HG02943 (cell line): ENCODE measurements around the gene ARL6.

Source experiments
- ATAC-seq: cut with Tn5 transposase; IDR thresholded peaks from one replicate; pipeline ENCODE4 v1.9.1; 2021; ENCODE audit warnings: mild to moderate bottlenecking, low read depth, moderate library complexity; ENCODE audit not compliant: unreplicated experiment

Gene ARL6

GRCh38 chr3:97764407-97765238, at the start of gene ARL6:
ARL6 (plus strand) TSS chr3:97764758; CDS start chr3:97768108, 3,350 bp downstream.
- ATAC-seq = peak; percentile 98

GRCh38 chr3:97719156-97719821, 45.3 kb upstream of the ARL6 start:
- peak; percentile 91 for ATAC-seq

GRCh38 chr3:97720417-97720816, 44.1 kb upstream of the ARL6 start:
- no peak for ATAC-seq

- ATAC-seq = no peak
Observed at GRCh38 chr3:97721446-97721845, 43.1 kb upstream of the ARL6 start.

GRCh38 chr3:97736928-97737327, 27.6 kb upstream of the ARL6 start:
- ATAC-seq = no peak

- no peak for ATAC-seq
Observed at GRCh38 chr3:97738761-97739160, 25.8 kb upstream of the ARL6 start.

- no peak for ATAC-seq
Observed at GRCh38 chr3:97742036-97742435, 22.5 kb upstream of the ARL6 start.

- ATAC-seq = no peak
Observed at GRCh38 chr3:97744289-97744688, 20.3 kb upstream of the ARL6 start.

- no peak for ATAC-seq
Observed at GRCh38 chr3:97763586-97764406, 762 bp upstream of the ARL6 start.

GRCh38 chr3:97765336-97765735, 778 bp downstream of the ARL6 start:
- ATAC-seq = no peak

- no peak for ATAC-seq
Observed at GRCh38 chr3:97772926-97773325, 8.4 kb downstream of the ARL6 start.

- no peak for ATAC-seq
Observed at GRCh38 chr3:97778152-97778551, 13.6 kb downstream of the ARL6 start.

- no peak for ATAC-seq
Observed at GRCh38 chr3:97793420-97794019, 29.0 kb downstream of the ARL6 start.

- no peak for ATAC-seq
Observed at GRCh38 chr3:97795951-97796350, 31.4 kb downstream of the ARL6 start.

GRCh38 chr3:97804471-97804870, 39.9 kb downstream of the ARL6 start:
- no peak for ATAC-seq

GRCh38 chr3:97810779-97811390, 46.3 kb downstream of the ARL6 start:
- ATAC-seq = no peak

- no peak for ATAC-seq
Observed at GRCh38 chr3:97815149-97815917, 50.8 kb downstream of the ARL6 start.

GRCh38 chr3:97816811-97817210, 52.3 kb downstream of the ARL6 start:
- no peak for ATAC-seq

- no peak for ATAC-seq
Observed at GRCh38 chr3:97817965-97818364, 53.4 kb downstream of the ARL6 start.

GRCh38 chr3:97820780-97821179, 56.2 kb downstream of the ARL6 start:
- ATAC-seq = no peak
